Fibroblast of the conjunctiva (primary cell): ENCODE results near the gene PEX3.
"Not testable (repeated sequence)": the region's sequence is repeated elsewhere in the genome, so short reads cannot be mapped to it uniquely, and the experiment has no call there.

Source experiments
- DNase-seq: peaks from one replicate; pipeline ENCODE4 v3.0.0-alpha.2; 2010; ENCODE audit warnings: low read depth

PEX3 gene

DNA sequence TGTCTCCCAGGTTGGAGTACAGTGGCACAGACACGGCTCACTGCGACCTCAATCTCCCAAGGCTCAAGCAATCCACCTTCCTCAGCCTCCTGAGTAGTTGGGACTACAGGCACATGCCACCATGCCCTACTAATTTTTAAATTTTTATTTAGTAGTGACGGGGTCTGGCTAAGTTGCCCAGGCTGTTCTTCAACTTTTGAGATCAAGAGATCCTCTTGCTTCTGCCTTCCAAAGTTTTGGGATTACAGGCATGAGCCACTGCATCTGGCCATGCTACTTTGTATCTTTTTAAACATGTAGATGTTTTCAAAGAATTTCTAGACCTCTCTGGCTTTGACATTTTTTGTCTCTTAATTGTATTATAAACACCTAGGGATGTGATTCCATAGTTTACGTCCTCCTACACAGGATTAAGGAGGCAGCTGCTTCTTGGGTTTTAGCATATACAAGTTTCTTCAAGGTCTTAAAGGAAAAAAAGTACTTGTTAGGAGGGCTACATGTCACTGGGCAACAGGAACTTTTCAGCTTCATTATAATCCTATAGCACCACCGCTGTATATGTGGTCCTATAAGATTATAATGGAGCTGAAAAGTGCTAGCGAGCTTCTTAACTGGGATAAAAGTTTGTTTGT is 1.4 kb upstream of the PEX3 start:
- no peak for DNase-seq

DNA sequence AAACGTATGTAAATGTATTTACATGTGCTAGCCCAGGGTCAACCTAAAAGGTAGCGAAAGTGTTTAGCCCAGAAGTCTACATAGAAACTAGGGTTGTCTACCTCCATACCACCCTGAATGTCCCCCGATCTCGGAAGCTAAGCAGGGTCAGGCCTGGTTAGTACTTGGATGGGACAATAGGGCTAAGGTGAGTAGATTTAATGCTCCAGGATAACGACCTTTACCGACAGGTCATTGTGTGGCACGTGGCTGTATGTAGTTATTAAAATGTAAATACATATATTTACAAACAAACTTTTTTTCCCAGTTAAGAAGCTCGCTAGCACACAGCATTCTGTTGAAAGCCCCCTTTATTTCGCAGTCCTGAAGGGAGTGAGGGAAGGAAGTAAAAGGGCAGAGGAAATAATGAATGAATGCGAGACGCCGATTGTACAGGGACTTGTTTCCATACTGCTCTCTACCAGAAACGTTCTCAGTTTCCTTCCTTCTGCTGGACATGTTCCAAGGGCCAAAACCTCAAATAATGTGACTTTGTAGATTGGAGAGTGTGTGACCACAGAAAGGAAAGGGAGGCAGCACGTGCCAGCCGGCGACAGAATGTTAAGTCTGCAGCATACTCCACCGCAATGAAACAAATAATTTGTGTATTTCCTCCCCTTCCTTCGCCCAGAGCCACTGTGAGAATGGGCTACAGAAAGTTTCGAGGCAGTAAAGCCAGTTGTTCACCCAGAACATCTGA is 722 bp upstream of the PEX3 start:
- no peak for DNase-seq

DNA sequence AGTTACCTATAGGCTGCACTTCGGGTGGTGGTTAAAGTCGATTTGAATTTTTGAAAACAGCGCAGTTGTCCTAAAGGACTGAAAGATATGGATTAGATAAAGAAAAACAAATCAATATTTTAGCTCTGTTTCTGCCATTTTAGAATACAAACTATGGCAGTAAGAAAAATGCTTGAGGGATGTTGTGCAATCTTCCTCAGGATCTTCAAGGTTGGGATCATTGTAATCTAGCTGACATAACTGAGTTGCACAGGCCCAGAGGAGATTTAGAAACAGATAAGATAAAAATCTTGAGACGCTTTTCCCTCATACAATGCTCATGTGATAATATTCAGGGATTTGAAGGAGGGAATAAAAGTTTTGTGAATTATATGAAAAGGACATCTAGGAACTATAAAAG is 926 bp downstream of the PEX3 start:
- DNase-seq, result no peak

DNA sequence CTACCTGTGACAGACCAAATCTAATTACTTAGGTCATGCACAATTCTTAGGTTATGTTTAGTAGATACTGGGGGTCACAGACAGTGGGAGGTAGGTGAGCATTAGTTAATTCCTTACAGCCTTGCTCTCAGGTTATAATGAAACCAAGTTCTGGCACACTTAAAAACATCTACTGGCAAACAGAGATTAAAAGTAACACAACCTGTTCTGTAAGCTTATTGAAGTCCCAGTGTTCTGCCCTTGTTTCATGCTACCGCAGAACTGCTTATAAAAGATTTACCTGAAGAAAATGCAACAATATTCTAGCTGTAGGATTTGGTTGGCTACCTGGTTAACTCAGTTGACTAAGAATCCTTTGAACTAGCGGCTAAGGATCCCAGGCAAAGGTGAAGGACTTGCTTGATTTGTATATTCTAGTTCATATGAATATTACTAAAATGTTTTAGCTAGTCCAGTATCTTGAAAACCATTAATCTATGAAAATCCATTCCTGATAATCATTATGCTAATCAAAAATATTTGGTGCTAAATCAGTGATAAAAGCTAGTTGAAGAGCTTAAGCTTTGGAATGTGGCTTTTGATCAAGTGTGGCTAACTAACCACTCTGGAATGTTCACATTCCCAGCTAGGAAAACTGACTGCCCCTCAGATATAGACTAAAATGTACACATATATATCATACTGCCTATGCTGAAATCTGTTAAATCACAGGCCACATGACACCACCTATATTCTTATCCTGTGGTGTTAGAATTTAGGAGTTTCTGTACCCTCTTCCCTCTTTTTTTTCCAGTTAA is 7.2 kb downstream of the PEX3 start:
- DNase-seq, result no peak

DNA sequence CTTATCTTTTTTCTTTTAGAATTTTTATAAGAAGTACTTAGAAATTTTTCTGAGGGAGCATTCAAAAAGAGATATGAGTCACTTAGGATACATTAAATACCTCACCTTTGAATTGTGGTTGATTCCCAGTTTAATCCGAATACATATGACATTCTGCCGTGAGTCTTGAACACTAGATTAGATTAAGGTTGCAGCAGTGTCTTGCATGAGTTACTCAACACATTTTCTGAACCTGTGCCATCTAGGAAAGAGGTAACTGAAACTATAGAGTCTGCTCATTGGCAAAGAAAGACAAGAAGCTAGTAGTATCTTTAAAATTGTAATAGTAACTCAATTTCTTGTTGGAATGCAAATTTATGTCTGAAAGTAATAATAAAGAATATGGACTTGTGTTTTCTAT is 14.9 kb downstream of the PEX3 start:
- DNase-seq, result no peak

DNA sequence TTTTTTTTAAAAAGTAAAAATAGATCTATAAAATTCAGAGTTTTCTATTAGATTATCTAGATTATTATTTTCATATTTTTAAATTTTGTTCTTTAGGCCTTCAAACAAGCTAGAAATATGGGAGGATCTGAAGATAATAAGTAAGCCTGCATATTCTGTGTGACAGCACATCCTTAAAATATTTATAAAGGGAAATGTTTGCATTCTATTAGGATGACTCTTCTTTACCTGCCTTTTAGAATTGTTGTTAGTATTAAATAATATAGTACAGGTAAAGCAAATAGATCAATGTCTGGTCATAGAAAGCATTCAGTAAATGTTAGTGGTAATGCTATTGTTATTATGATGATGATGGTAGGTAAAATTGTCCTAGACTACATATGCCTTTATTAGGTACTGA is 17.4 kb downstream of the PEX3 start:
- DNase-seq, result no peak

DNA sequence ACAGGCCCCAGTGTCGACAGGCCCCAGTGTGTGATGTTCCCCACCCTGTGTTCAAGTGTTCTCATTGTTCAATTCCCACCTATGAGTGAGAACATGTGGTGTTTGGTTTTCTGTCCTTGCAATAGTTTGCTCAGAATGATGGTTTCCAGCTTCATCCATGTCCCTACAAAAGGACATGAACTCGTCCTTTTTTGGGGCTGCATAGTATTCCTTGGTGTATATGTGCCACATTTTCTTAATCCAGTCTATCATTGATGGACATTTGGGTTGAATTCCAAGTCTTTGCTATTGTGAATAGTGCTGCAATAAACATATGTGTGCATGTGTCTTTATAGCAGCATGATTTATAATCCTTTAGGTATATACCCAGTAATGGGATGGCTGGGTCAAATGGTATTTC is 18.2 kb downstream of the PEX3 start:
- DNase-seq, result not testable (repeated sequence)

DNA sequence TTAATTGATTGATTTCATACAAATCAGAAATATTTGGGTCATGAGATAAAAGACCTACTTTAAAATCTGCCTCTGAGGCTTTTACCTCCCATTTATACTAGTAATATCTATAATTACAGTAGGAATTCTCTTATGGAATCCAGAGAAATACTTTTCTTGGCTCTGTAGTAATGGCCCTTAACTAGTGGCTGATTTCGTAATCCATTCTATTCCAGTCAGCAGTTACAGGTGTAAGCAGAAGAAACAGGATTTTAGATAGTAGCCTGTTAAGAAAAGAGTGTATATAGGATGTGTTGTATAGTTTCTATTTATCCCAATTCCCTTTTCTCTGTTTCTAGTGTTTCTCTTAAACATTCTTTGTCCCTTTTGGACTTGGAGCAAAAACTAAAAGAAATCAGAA is 21.2 kb downstream of the PEX3 start:
- DNase-seq, result no peak

DNA sequence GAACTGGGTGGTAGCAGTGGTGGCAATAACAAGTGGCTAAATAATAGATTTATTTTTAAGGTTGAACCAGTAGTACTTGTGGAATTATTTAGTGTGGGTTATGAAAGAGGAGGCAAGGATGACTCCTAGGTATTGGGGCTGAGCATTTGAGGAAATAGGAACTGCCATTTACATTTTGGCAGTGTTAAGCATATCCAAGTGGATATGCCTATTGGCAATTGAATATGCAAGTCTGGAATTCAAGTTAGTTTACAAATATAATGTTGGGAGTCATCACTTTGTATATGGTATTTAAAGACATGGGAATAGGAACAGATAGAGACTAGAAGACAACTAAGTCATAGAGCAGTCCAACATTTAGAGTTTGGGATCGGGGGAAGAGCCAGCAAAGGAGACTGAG is 25.9 kb downstream of the PEX3 start:
- DNase-seq, result no peak

DNA sequence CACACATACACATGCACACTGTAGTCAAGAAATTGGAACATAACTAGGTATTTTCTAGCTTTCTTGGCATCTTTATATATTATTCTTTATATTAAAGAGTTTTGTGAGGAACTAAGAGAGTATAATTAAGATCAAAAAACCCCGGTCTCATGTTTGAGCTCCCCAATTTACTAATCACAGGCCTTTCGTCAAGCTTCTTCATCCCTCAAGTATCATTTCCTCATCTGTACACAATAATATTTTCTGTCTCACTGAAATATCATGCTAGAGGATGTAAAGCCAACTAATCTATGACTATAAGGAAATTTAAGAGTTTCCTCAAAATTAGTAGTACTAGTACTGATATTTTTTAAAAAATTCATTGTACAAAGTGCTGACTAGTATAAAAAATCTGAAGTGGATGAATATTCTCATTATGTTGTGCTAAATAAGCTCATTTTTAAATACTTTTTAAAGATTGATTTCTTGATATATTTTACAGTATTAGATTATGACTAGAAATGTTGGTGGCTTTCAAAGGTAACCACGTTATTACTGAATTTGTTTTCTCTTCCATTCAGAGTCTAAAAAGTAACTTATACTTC is 28.0 kb downstream of the PEX3 start:
- no peak for DNase-seq

DNA sequence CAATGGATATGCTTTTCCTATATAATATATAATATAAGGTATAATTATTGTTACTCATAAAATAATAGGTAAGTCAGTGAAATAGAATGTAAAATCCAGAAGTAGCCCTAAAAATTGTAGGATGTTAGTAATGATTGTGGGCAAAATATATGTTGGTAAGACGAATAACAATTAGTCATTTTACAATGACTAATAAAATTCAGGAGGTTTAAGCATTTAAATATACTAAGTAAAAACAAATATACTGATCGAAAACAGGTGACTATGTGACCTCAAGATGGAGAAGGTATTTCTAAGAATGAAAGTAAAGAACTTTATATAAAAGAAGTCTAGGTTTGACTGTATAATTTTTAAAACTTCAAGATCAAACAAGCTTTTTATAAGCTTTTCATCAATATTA is 32.0 kb downstream of the PEX3 start:
- DNase-seq, result no peak

DNA sequence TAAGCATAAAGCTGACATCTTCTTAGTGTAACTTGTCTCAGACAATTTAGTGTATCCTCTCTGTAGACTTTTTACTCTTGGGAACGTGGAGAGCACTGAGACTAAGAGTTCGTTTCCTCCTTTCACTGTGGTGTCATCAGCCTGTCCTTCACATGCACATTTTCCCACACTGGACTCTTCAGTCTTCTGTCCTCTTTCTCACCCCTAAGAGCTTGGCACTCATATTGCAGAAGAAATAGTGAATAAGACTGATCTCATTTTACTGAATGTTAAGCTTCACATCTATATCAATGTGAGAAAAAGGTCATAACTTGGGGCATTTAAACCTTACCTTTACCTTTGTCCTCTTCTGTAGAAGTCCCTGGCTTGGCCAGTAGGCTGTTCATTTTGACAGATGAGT is 35.4 kb downstream of the PEX3 start:
- DNase-seq, result no peak

DNA sequence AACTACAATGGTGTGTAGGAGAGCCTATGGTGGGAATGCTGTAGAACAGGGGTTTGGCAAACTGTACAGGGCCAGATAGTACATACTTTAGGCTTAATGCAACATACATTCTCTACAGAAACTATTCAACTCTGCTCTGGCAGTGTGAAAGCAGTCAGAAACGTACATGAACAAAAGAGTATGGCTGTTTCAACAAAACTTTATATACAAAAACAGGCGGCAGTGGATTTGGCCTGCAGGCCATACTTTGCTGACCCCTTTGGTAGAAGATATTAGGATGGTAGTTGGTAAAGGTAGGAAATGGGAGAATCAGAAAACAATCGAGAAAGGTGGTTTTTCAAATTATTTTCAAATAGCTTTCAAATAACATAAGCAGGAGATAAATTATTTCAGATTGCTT is 36.1 kb downstream of the PEX3 start:
- DNase-seq, result no peak

DNA sequence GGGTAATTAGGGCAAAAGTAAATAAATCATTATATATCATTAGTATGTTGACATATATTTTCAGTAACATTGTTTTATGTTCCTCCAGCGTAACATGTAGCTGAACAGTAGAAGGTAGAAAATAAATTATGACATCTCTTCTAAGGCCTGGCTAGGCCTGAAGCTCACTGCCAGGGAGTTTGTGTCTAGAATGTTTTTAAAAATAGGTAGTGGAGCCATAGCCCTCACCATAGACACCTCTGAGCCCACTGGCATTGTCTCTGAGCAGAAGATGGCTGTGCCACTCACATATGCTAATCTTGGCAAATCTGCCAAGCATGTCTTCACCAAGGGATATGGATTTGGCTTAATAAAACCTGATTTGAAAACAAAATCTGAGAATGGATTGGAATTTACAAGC is 39.6 kb downstream of the PEX3 start:
- no peak for DNase-seq

DNA sequence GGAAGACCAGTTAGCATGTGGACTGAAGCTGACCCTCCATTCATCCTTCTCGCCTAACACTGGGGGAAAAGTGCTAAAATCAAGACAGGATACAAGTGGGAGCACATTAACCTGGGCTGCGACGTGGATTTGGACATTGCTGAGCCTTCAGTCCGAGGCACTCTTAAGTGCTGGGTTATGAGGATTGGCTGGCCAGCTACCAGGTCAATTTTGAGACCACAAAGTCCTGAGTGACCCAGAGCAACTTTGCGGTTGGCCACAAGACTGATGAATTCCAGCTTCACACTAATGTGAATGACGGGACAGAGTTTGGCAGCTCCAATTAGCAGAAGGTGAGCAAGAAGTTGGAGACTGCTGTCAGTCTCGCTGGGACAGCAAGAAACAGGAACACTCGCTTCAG is 40.2 kb downstream of the PEX3 start:
- no peak for DNase-seq

DNA sequence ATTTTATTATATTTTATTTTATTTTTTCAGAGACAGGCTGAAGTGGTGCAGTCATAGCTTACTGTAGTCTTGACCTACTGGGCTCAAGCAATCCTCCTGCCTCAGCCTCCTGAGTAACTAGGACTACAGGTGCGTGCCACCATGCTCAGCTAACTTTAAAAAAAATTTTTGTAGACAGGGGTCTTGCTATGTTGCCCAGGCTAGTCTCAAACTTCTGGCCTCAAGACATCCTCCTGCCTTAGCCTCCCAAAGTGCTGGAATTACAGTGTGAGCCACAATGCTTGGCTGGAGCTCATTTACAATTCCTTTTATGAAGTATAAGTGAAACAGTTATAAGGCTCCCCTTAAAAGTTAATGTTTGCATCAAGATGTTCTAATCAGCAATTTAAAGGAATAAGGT is 46.4 kb downstream of the PEX3 start:
- no peak for DNase-seq

DNA sequence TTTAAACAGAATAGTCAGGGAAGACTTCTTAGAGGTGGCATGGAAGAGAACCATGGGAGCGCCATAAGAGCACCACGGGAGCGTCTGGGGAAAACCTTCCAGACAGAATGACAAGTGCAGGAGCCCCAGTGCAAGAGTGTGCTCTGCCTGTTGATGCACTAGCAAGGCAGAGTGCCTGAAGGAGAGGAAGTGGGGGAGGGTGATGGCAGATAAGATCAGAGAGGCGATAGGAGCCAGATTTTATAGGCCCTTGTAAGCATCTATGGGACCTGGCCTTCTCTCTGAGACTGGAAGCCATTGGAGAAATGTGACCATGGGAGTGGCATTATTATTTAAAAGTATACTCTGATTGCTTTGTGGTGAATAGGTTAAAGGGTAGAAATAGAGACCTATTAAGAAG is 47.8 kb downstream of the PEX3 start:
- no peak for DNase-seq

DNA sequence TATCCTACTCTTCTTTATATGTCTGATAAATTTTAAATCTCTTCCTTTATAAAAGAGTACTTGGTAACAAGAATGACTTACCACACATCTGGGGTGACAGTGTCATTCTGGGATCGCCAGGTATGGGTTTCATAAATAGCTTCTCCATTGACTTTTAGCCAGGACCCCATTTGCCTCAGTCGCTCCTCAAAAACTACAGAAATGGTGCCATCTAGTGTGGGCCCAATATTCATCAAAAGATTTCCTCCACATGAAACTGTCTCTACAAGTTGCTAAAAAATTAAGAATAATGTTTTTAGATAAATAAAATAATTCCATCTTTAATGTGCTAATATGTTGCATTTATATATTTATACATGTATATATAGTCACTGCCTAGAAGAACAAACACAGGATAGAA is 51.2 kb downstream of the PEX3 start:
- DNase-seq, result no peak

DNA sequence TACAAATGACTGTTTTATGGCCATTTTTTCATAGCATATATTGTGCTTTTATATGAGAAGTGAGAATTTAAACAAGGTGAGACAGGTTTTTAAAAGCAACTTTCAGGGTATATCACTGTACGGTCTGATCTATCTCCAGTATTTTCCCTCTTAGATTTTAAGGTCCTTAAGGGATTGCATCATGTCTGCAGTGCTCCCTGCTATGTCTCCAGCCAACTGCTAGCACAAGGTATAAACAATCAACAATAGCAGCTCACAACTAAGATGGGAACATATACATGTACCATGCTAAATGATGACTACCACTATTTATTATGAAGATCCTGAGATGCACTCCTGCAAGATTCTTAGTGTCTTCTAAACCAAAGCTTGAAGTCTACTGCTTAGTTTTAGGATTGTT is 53.8 kb downstream of the PEX3 start:
- no peak for DNase-seq

DNA sequence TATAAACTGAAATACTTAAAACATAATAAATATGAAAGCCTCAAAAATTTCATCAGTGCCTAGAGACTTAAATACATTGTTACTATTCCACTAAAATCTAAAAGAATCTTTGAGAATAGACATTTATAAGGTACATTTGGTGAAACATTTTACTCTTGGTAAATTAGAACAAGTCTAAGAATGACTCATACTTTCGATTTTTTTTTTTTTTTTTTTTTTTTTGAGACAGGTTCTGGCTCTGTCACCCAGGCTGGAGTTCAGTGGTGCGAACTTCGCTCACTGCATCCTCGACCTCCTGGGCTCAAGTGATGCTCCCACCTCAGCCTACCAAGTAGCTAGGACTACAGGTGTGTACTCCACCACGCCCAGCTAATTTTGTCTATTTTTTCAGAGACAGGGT is 54.5 kb downstream of the PEX3 start:
- no peak for DNase-seq

DNA sequence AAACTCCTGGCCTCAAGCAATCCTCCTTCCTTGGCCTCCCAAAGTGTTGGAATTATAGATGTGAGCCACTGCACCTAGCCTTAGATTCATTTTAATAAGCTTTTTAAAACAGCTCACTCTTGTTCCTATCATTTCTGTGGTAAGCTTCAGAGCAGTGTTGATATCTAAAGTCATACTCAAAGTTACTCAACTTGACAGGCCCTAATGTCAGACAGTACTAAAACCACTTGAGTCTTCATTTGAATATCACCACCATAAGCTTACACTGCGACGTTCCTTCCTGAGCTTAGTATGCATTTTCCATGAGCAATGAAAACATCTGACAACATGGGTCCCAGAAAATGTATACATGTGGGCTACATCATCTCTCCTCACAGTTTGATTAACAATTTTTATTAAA is 54.9 kb downstream of the PEX3 start:
- DNase-seq, result no peak

DNA sequence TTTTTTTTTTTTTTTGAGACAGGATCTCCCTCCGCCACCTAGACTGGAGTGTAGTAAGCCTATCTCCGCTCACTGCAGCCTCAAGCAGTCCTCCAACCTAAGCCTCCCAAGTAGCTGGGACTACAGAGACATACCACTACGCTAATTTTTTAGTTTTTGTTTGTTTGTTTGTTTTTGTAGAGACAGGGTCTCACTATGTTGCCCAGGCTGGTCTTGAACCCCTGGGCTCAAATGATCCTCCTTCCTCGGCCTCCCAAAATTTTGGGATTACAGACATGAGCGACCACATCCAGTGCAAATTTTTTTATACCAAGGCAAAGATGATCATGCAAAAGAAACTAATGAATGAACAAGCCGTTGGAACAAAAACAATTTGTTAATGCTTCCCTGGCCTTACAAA is 55.6 kb downstream of the PEX3 start:
- DNase-seq, result no peak

DNA sequence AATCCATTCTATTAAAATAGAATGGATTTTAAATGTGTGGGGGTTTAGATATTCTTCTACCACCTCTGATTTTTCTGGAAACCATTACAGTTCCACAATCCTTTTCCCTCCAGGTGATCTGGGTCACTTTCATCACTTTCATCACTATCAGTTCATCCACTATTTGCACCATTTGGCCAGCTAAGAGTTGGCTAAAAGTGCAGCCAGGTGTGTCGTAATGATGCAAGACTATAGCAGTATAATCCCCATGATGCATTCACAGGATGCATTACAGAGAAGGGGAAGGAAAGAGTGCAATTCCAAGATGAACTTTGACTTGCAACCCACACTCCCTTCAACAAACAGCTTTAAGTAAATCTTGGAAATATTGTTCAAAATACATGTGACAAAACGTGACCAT is 56.0 kb downstream of the PEX3 start:
- DNase-seq, result no peak
